H1 (cell line): ENCODE results near the gene SLC43A1. TPM values are rescaled to one million over a fixed set of nuclear protein-coding genes. Genes with fewer than 3 reads are reported as not detected.

ENCODE experiments used
- ATF3 ChIP-seq: IDR thresholded peaks from 2 replicates; pipeline ENCODE4 v1.6.1; 2011; ENCODE audit warnings: low read depth, mild to moderate bottlenecking, low read length; ENCODE audit not compliant: insufficient read depth
- BACH1 ChIP-seq: IDR thresholded peaks from 2 replicates; pipeline ENCODE4 v1.6.1; 2012; ENCODE audit warnings: low read length, improper control_type of control experiment
- CREB1 ChIP-seq: IDR thresholded peaks from 2 replicates; pipeline ENCODE4 v1.6.1; 2012; ENCODE audit warnings: inconsistent platforms
- EGR1 ChIP-seq: IDR thresholded peaks from 2 replicates; pipeline ENCODE4 v1.6.1; 2011; ENCODE audit warnings: low read depth, low read length, borderline replicate concordance
- FOSL1 ChIP-seq: IDR thresholded peaks from 2 replicates; pipeline ENCODE4 v1.6.1; 2011; ENCODE audit warnings: mild to moderate bottlenecking, low read depth, low read length, moderate library complexity; ENCODE audit not compliant: insufficient read depth
- GTF2F1 ChIP-seq: IDR thresholded peaks from 2 replicates; pipeline ENCODE4 v1.6.1; 2012; ENCODE audit warnings: low read depth, low read length, improper control_type of control experiment, borderline replicate concordance
- POLR2A ChIP-seq, 2 experiments: IDR thresholded peaks; 1 replicate in 1 of 2; 2 replicates in 1 of 2; pipeline ENCODE4 v1.6.1; 2011; ENCODE audit warnings: low read depth in 2 of 2, low read length in 2 of 2, mild to moderate bottlenecking in 2 of 2; ENCODE audit errors: control extremely low read depth in 1 of 2
- RAD21 ChIP-seq, 2 experiments: IDR thresholded peaks in 1 of 2; conservative IDR thresholded peaks in 1 of 2; 2 replicates each; pipeline ENCODE4 v1.6.1; 2011; ENCODE audit warnings: low read depth in 2 of 2, low read length in 2 of 2, improper control_type of control experiment in 1 of 2, inconsistent platforms in 1 of 2, mild to moderate bottlenecking in 1 of 2, moderate library complexity in 1 of 2
- polyA plus RNA-seq, 7 experiments: library from polyadenylated mRNA; depleted of rRNA in 3 of 7; stranded (reverse) in 5 of 7; unstranded in 2 of 7; fragments of >200 nt in 5 of 7; fragments of 200-250 nt in 2 of 7; gene quantifications; 1 replicate in 5 of 7; 2 replicates in 1 of 7; 4 replicates in 1 of 7; pipeline versions ENCODE4 v1.2.1 to v1.2.3, GENCODE V29; 2011 to 2013; ENCODE audit warnings: missing spikeins in 2 of 7, mixed read lengths in 2 of 7
- total RNA-seq: library from RNA; stranded (reverse); fragmentation: NEBNext Ultra II Directional; extraction: Animal tissue kit (Norgen Biotek cat#: 25700); gene quantifications from 2 replicates; pipeline ENCODE4 v1.2.1, GENCODE V29; 2021
- TF ChIP-seq, protein P1 (sequence below): fragments of 300-600 bp; sonication (generic); IDR thresholded peaks from 2 replicates; pipeline ENCODE4 v1.7.1; 2012; ENCODE audit warnings: low read length, moderate library complexity, mild to moderate bottlenecking, inconsistent platforms; ENCODE audit not compliant: insufficient replicate concordance

SLC43A1 gene
- total and polyA plus RNA-seq, 2 of the 8 experiments (the other 6 are each of a cell fraction or from before 2014, with no cell fraction given): 34.5 to 58.0 TPM

DNA sequence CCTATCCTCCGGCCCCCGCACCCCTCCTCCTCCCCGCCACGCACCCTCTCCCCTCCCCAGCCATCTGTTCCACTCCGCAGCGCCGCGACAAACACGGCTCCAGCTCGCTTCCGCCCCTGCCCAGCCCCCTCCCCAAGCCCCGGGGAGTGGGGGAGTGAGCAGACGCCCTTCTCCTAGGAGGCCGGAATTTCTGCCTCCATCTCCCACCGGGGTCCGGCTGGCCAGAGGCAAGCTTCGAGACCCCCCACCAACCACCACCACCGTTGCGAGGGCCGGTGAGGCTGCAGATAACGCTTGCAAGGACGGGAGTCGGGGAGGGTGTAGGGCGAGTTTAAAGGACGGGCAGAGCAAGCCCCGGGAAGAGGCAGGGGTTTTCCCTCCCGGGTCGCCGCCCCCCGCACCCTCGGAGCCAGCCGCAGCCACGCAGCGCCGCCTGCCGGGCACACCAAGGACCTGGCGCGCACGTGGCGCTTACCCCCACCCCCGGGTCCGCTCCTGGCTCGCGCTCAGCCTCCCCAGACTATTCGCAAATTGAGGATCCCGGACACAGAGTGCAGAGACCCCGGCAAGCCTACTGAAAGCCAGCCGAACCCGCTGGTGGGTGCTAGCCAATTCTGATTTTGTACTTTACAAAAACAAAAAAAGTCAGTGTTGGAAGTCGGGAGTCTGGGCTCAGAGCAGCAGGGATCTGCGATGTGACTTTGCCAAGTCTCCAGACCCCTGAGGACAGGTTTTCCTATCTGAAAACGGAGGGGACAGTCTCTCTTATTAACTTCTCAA is 32.5 kb downstream of the SLC43A1 start (continued):
- TF ChIP-seq POLR2A (IDR thresholded peaks at IDR 0.05; ENCODE audit: control extremely low read depth in 1 of 2, low read depth in 2 of 2, low read length in 2 of 2) (peak in 1 of 2 experiments; percentile 45; a peak in 1 of 3 replicates), EGR1 (peak; percentile 58; the same call in 1 of the 2 replicates), ATF3 (0 out of 2 replicates have a peak, but pooled peaks have one; percentile 35), FOSL1 (0 out of 2 replicates have a peak, but pooled peaks have one; percentile 29), BACH1 (0 out of 2 replicates have a peak, but pooled peaks have one; percentile 3), CREB1 (0 out of 2 replicates have a peak, but pooled peaks have one; percentile 31), GTF2F1 (no peak), RAD21 (IDR thresholded peaks at IDR 0.05 in 1 of 2, conservative IDR thresholded peaks at IDR 0.05 in 1 of 2; ENCODE audit: low read depth in 2 of 2, low read length in 2 of 2) (peak; percentile 65 to 74)
- TF ChIP-seq, protein P1, sequence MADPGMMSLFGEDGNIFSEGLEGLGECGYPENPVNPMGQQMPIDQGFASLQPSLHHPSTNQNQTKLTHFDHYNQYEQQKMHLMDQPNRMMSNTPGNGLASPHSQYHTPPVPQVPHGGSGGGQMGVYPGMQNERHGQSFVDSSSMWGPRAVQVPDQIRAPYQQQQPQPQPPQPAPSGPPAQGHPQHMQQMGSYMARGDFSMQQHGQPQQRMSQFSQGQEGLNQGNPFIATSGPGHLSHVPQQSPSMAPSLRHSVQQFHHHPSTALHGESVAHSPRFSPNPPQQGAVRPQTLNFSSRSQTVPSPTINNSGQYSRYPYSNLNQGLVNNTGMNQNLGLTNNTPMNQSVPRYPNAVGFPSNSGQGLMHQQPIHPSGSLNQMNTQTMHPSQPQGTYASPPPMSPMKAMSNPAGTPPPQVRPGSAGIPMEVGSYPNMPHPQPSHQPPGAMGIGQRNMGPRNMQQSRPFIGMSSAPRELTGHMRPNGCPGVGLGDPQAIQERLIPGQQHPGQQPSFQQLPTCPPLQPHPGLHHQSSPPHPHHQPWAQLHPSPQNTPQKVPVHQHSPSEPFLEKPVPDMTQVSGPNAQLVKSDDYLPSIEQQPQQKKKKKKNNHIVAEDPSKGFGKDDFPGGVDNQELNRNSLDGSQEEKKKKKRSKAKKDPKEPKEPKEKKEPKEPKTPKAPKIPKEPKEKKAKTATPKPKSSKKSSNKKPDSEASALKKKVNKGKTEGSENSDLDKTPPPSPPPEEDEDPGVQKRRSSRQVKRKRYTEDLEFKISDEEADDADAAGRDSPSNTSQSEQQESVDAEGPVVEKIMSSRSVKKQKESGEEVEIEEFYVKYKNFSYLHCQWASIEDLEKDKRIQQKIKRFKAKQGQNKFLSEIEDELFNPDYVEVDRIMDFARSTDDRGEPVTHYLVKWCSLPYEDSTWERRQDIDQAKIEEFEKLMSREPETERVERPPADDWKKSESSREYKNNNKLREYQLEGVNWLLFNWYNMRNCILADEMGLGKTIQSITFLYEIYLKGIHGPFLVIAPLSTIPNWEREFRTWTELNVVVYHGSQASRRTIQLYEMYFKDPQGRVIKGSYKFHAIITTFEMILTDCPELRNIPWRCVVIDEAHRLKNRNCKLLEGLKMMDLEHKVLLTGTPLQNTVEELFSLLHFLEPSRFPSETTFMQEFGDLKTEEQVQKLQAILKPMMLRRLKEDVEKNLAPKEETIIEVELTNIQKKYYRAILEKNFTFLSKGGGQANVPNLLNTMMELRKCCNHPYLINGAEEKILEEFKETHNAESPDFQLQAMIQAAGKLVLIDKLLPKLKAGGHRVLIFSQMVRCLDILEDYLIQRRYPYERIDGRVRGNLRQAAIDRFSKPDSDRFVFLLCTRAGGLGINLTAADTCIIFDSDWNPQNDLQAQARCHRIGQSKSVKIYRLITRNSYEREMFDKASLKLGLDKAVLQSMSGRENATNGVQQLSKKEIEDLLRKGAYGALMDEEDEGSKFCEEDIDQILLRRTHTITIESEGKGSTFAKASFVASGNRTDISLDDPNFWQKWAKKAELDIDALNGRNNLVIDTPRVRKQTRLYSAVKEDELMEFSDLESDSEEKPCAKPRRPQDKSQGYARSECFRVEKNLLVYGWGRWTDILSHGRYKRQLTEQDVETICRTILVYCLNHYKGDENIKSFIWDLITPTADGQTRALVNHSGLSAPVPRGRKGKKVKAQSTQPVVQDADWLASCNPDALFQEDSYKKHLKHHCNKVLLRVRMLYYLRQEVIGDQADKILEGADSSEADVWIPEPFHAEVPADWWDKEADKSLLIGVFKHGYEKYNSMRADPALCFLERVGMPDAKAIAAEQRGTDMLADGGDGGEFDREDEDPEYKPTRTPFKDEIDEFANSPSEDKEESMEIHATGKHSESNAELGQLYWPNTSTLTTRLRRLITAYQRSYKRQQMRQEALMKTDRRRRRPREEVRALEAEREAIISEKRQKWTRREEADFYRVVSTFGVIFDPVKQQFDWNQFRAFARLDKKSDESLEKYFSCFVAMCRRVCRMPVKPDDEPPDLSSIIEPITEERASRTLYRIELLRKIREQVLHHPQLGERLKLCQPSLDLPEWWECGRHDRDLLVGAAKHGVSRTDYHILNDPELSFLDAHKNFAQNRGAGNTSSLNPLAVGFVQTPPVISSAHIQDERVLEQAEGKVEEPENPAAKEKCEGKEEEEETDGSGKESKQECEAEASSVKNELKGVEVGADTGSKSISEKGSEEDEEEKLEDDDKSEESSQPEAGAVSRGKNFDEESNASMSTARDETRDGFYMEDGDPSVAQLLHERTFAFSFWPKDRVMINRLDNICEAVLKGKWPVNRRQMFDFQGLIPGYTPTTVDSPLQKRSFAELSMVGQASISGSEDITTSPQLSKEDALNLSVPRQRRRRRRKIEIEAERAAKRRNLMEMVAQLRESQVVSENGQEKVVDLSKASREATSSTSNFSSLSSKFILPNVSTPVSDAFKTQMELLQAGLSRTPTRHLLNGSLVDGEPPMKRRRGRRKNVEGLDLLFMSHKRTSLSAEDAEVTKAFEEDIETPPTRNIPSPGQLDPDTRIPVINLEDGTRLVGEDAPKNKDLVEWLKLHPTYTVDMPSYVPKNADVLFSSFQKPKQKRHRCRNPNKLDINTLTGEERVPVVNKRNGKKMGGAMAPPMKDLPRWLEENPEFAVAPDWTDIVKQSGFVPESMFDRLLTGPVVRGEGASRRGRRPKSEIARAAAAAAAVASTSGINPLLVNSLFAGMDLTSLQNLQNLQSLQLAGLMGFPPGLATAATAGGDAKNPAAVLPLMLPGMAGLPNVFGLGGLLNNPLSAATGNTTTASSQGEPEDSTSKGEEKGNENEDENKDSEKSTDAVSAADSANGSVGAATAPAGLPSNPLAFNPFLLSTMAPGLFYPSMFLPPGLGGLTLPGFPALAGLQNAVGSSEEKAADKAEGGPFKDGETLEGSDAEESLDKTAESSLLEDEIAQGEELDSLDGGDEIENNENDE: no peak
